Measurements from ENCODE around the gene STUB1. TPM values are rescaled to one million over a fixed set of nuclear protein-coding genes. Genes with fewer than 3 reads are reported as not detected.

The STUB1 gene
- total and polyA plus RNA-seq, 8 donors: 43.5 to 307 (median 156) TPM

GRCh38 chr16:678858-679813 lies 1.1 kb upstream of the STUB1 start:
- Histone ChIP-seq H3K9me3 (no peaks in the 10 kb centered on the region), H3K4me3 (peak overlapping the region; percentile 88 to 93 (median 88)), H3K4me1 (peaks cover 55 to 84% (median 80%) of the 10 kb centered on the region in 4 donors), H3K27ac (peak overlapping the region; percentile 62 to 97 (median 93)), H3K36me3 (peaks cover 22 to 25% (median 23%) of the 10 kb centered on the region in 4 donors), H3K27me3 (peaks cover 0 to 18% (median 0%) of the 10 kb centered on the region in 3 donors)
- DNase-seq: peak; percentile 76 to 91
- WGBS, 5 donors: 17 to 45% (median 26%) methylated on average over 27 to 52 of the region's 52 CpGs
- intact Hi-C loops (cut with DNase I; ENCODE audit: low total_unique reads): no loop called here
- no peak for TF ChIP-seq CTCF (IDR thresholded peaks at IDR 0.05)

- H3K27me3 ChIP-seq: peaks cover 0 to 10% (median 0%) of the 10 kb centered on the region in 3 donors
- 0 to 1% (median 1%) methylated on average over 12 to 38 of the region's 38 CpGs for WGBS, 5 donors
- H3K27ac ChIP-seq: peak overlapping the region; percentile 93 to 97 (median 95)
- peaks cover 55 to 82% (median 80%) of the 10 kb centered on the region in 4 donors for H3K4me1 ChIP-seq
- H3K9me3 ChIP-seq: no peaks in the 10 kb centered on the region
- no peak for DNase-seq
- peaks cover 20 to 27% (median 24%) of the 10 kb centered on the region in 4 donors for H3K36me3 ChIP-seq
- TF ChIP-seq POLR2A (IDR thresholded peaks at IDR 0.05) (no peak), POLR2AphosphoS5 (IDR thresholded peaks at IDR 0.05) (no peak), EP300 (IDR thresholded peaks at IDR 0.05) (no peak), CTCF (IDR thresholded peaks at IDR 0.05) (no peak)
- H3K4me3 ChIP-seq: peak overlapping the region; percentile 88 to 93 (median 88)
- intact Hi-C loops (cut with DNase I; ENCODE audit: low total_unique reads): no loop called here
These were observed 375 bp downstream of the STUB1 start for GRCh38 chr16:680625-680945.

- Histone ChIP-seq H3K4me3 (peak overlapping the region; percentile 88 to 93 (median 88)), H3K9me3 (no peaks in the 10 kb centered on the region), H3K4me1 (peaks cover 49 to 82% (median 80%) of the 10 kb centered on the region in 4 donors), H3K27ac (peak overlapping the region; percentile 93 to 97 (median 95)), H3K27me3 (peaks cover 0 to 5% (median 0%) of the 10 kb centered on the region in 3 donors), H3K36me3 (peaks cover 20 to 33% (median 24%) of the 10 kb centered on the region in 4 donors)
- TF ChIP-seq EP300 (IDR thresholded peaks at IDR 0.05) (no peak), POLR2AphosphoS5 (IDR thresholded peaks at IDR 0.05) (peak in 1 of 3 donors; percentile 50), CTCF (IDR thresholded peaks at IDR 0.05) (no peak)
- peak; percentile 51 to 58 for DNase-seq
- WGBS, 5 donors: 31 to 59% (median 41%) methylated on average over 25 to 44 of the region's 44 CpGs
- intact Hi-C loops (cut with DNase I; ENCODE audit: low total_unique reads): no loop called here
These were observed 946 bp downstream of the STUB1 start for GRCh38 chr16:680967-681745.

GRCh38 chr16:681746-682427 lies 1.7 kb downstream of the STUB1 start:
- Histone ChIP-seq H3K27ac (peak overlapping the region in 1 of 5 donors; percentile 93), H3K27me3 (no peaks in the 10 kb centered on the region), H3K4me3 (peak overlapping the region in 2 of 4 donors; percentile 88 to 89), H3K4me1 (peaks cover 43 to 81% (median 76%) of the 10 kb centered on the region in 4 donors), H3K9me3 (no peaks in the 10 kb centered on the region), H3K36me3 (peaks cover 26 to 40% (median 30%) of the 10 kb centered on the region in 4 donors)
- DNase-seq: no peak
- intact Hi-C loops (cut with DNase I; ENCODE audit: low total_unique reads): no loop called here
- TF ChIP-seq POLR2AphosphoS5 (IDR thresholded peaks at IDR 0.05) (no peak), POLR2A (IDR thresholded peaks at IDR 0.05) (no peak), EP300 (IDR thresholded peaks at IDR 0.05) (no peak), CTCF (IDR thresholded peaks at IDR 0.05) (no peak)
- WGBS, 5 donors: 71 to 81% (median 73%) methylated on average over 17 to 28 of the region's 28 CpGs

Data from stomach (tissue), 9 donors.